Activated CD4-positive, alpha-beta T cell treated with anti-CD3 and anti-CD28 coated beads, Interleukin-2, amount 50 U/mL, for 24 hours (primary cell): ENCODE measurements around the gene AARSD1.
"Not testable (repeated sequence)": the region's sequence is repeated elsewhere in the genome, so short reads cannot be mapped to it uniquely, and the experiment has no call there.

Experiments
- DNase-seq, 2 donors: peaks; one replicate each; pipeline ENCODE4 v3.0.0-alpha.2; 2020; ENCODE audit warnings: low read depth in 1 of 2, low spot score in 1 of 2

Gene AARSD1

DNA sequence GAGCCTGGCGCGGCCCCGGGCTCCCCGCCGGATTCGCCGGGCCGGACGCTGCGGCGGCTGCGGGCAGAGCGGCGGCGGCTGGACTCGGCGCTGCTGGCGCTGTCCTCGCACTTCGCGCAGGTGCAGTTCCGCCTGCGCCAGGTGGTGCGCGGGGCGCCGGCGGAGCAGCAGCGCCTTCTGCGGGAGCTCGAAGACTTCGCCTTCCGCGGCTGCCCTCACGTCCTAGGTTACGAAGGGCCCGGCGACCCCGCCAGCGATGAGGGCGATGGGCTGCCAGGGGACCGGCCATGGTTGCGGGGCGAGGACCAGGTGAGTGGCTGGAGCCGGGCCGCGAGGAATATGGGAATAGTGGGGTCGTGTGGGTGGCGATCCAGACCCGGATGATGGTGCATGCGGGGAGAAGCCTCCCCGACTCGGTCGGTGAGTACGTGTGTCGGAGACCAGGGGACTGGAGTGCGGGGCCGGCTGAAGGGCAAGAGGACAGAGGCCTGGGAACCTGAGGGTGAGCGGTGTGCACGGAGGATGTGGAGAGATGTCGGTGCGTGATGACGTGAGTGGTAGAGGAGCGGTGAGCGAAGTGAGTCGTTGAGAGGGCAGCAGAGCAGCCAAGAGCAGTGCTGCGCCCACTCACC, 16.6 kb upstream of the AARSD1 start:
- peak; percentile 37 to 58 for DNase-seq

DNA sequence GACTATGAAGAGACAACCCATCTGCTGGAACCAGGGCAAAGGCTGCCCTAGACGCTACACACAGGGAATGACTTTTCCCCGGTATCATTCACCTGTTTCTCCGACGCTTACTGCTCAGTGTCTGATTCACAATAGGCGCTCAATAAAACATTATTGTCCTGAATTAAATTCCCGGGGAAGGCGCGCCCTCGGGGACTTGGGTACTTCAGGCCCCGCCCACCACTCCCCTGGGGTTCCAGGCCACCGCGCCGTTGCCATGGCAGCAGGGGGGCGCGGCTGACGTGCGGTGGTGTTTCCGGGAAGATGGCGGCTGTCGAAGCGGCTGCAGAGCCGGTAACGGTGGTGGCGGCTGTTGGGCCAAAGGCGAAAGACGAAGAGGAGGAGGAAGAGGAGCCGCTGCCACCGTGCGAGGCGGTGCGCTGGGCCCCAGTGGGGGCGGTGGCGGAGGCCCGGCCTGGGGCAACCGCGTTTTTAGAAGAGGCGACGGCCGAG, 16.1 kb upstream of the AARSD1 start, which contains the start of gene RUNDC1:
Gene RUNDC1 (plus strand): TSS at position 292 of the 492 bp plus-strand sequence. CDS start 12 bp downstream, at position 304.
- DNase-seq = peak; percentile 79 to 90

DNA sequence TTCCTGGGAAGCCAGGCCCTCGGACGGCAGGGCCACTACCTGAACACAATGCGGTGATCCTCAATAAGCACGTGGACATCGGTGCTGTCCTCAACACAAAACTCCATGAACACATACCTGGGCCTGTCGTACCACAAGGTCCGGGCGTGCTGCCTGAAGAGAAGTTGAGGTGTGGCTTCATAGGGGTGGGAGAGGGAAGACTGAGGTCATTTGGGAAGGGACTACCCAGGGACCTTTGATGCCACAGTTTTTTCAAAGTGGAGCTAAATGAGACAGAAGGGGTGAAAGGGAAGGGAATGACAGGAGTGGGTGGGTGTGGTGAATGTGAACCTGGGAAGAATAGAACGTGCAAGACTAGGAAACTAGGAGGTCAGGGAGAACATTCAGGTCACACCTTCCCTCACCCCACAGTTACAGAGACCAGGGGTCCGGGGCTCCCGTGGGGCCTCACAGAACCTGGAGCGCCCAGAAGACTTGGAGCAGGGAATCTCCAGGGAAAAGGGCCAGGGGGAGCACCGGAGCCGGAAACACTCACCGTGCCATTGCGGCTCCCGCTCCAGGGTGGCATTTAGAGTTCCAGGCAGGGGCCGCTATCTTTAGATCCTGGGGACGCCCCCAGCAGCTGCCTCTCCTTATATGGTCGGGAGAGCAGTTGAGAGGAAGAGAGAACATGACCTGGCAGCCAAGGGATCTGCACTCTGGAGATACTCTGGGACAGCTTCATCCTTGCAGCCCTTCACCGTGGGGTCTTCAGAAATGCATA, 15.4 kb upstream of the AARSD1 start, which contains the start of gene PTGES3L:
Gene PTGES3L (minus strand): TSS at position 570 of the 763 bp plus-strand sequence. CDS start 27 bp downstream, at position 543.
- no peak for DNase-seq

DNA sequence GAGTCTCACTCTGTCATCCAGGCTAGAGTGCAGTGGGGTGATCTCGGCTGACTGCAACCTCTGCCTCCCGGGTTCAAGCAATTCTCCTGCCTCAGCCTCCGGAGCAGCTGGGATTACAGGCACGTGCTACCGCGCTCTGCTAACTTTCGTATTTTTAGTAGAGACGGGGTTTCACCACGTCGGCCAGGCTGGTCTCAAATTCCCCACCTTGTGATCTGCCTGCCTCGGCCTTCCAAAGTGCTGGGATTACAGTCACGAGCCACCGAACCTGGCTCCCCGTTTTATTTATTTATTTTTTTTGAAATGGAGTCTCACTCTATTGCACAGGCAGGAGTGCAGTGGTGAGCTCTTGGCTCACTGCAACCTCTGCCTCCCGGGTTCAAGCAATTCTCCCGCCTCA, 11.4 kb upstream of the AARSD1 start:
- DNase-seq = not testable (repeated sequence)

DNA sequence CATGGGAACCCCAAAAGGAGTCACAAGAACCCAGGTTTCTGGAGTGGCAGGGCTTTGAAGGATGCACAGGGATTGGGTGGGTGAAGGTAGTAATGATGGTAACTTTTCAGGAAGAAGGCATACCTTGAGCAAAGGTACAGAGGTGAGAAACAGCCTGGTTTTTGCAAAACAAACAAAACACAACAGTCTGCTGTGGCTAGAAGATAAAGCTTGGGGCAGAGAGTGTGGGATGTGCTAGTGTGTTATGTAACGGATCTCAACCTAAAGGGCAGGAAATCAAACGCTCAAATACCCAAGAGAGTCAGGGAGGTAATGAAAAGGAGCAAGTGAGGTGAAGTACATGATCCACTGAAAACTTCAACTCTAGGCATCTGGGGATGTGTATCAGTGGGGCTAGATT, 11.0 kb upstream of the AARSD1 start:
- DNase-seq = no peak

DNA sequence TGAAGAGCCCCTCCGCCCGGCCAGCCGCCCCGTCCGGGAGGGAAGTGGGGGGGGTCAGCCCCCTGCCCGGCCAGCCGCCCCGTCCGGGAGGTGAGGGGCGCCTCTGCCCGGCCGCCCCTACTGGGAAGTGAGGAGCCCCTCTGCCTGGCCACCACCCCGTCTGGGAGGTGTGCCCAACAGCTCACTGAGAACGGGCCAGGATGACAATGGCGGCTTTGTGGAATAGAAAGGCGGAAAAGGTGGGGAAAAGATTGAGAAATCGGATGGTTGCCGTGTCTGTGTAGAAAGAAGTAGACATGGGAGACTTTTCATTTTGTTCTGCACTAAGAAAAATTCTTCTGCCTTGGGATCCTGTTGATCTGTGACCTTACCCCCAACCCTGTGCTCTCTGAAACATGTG, 9.1 kb upstream of the AARSD1 start:
- not testable (repeated sequence) for DNase-seq

DNA sequence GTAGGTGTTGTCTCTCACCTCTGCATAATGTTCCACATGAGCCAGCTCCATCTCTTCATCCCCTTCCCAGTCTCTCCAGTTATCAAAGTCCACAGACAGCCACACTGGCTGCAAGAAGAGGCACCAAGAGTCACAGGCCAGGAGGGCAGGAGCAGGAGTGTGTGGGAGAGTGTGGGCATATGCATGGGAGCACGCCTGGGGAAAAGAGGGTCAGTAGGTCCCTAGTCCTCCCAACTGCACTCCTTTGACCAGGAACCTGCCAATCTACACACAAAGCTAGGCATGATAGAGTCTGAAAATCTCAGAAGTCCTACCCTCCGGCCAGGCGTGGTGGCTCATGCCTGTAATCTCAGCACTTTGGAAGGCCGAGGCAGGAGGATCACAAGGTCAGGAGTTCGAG, 7.3 kb upstream of the AARSD1 start:
- no peak for DNase-seq

DNA sequence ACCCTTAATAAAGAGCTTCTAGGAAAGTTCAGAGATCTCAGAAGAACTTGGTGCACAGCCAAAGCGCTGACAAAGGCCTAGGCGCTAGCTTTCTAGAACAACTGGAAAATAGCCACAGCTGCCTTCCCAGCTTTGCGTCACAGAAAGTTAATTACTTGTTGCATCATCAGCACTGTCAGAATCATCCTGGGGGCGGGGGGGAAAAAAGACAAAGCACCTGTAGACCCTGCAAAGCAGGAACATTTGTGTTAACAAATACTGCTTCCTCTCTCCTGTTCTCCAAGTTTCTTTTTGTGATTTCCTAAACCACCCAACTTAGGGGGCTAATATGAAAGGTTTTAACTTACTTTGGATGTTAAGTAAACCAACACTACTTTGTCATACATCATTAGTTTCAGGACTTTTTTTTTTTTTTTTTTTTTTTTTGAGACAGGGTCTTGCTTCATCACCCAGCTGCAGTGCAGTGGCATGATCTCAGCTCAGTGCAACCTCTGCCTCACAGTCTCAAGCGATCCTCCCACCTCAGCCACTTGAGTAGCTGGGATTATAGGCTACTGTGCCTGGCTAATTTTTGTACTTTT, 4.8 kb upstream of the AARSD1 start:
- no peak for DNase-seq

DNA sequence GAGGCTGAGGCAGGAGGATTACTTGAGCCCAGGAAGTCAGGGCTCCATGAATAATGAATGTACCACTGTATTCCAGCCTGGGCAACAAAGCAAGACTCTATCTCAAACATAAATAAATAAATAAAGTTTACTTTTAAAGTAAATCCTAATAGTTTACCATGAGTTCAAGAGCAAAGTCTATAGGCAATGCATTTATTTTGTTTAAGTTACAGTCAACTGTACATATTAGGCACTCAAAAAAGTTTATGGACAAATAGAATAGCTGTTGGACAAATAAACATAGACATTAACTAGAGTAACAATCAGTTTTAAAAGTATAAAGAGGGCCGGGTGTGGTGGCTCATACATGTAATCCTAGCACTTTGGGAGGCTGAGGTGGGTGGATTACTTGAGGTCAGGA, 3.7 kb upstream of the AARSD1 start:
- no peak for DNase-seq

DNA sequence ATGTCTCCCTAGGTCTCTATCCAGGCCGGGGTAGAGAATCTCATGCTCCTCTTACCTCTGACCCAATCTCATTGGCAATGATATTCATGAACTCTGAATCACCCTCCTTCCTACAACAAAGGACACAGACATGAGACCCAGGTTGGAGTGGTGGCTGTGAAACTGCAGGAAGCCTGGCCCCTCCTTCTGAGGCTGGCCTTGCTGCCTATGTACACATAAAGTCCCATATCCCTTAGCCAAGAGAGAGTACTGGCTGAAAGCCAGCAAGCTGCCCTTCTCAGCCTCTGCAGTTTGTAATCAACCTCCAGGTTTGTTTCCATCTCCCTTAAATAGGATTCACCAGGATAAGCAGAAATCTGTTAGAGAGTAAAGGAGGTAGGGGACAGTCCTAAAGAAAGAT, 10.6 kb downstream of the AARSD1 start:
- DNase-seq = no peak

DNA sequence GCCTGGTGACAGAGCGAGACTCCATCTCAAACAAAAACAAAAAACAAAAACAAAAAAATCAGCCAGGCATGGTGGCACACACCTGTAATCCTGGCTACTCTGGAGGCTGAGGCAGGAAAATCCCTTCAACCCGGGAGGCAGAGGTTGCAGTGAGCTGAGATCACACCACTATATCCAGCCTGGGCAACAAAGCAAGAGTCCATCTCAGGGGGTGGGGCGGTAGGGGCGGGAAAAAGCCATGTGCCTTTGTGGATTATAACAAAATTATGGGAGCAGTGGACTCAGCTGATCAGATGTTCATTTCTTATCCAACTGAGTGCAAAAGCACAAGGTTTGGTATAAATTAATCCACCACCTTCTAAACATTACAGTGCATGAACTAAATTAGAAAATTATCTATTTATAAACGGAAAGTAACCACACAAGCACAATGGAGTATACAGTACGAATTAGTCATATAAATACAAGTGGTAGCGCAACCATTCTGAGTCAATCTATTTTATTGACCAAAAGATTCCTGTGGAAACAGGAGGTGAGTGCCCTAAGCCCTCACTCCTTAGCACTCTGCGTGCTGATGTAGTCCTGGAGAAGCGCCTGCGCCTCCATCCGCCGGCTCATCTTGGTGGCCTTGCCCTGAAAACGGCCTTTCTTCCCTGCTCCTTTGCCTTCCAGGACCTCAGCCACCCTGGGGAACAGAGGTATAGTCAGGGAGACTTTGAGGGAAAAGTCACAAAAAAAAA, 14.0 kb downstream of the AARSD1 start:
- no peak for DNase-seq

DNA sequence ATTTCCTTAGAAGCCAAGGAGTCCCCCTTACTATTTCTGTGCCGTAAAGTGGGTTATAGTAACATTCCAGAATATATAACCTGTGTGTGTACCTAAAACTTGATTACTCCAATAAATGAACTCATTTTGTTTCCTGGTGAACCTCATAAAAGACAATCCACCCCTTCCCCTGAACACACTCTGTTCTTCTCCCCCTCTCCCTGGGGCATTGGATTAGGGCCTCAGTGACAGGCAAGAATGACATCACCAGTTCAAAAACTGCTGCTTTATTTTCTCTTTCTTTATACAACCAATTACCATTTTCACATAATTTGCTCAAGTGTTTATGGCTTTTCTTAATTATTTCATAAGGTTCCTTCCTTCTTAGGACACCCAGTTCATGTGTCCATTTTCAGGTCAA, 17.4 kb downstream of the AARSD1 start:
- no peak for DNase-seq

DNA sequence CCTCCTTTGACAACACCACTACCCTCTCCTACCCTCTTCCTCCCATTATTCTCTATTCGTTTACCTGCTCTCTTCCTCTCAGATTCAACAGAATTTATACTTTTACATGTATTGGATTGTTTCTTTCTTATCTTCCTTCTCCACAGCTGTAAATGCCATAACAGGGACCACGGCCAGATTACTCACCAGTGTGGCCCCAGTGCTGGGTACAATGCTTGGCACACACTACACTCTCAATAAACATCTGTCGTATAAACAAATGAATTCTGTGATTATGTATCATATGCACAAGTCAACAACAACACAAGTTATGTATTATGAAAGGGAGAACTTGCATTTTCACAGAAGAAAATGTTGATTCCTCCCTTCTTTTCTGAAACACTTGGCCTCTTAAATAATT, 20.0 kb downstream of the AARSD1 start:
- no peak for DNase-seq

DNA sequence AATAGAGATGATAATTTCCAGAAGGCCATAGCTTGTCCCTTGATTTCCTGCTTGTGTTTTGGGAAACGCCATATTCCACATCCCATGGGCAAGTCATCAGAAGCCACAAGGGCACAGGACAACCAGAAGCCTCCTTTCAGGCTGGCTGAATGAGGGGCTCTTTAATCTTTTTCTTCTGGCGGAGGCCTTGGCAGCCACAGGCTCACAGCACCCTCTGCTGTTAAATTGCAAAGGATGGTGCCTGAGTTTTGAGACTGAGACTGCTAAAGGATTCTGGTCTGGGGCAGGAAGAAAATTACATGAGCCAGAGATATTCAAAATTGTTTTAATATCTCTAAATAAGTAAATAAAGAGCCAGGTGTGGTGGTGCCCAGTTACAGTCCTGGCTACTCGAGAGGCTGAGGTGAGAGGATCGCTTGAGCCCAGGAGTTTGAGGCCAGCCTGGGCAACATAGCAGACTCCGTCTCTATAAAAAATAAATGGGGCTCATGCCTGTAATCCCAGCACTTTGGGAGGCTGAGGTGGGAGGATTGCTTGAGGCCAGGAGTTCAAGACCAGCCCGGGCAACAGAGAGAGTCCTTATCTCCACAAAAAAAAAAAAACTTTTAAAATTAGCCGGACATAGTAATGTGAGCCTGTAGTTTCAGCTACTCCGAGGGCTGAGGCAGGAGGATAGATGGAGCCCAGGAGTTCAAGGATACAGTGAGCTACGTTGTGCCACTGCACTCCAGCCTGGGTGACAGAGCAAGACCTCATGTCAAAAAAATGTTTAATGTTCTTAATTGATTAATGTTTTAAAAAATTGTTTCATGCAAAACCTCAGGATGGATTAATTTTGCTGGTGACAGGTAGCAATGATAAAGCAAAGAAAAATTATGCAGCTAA, 26.3 kb downstream of the AARSD1 start:
- DNase-seq = no peak

DNA sequence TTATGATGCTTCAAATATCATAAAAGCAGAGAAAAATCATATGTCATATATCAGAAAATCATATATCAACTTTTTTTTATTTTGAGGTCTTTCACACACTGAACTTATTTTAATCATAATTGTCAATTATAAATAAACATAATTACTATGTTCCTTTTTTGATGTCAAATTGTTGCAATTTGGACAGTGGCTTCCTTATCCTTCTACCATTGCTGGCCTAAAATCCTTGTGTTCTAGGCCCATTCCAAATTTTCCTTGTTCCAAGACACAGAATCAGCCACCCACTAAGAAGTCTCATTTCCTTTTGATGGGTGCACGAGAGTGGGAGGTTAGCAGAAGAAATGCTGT, 34.8 kb downstream of the AARSD1 start:
- DNase-seq = no peak

DNA sequence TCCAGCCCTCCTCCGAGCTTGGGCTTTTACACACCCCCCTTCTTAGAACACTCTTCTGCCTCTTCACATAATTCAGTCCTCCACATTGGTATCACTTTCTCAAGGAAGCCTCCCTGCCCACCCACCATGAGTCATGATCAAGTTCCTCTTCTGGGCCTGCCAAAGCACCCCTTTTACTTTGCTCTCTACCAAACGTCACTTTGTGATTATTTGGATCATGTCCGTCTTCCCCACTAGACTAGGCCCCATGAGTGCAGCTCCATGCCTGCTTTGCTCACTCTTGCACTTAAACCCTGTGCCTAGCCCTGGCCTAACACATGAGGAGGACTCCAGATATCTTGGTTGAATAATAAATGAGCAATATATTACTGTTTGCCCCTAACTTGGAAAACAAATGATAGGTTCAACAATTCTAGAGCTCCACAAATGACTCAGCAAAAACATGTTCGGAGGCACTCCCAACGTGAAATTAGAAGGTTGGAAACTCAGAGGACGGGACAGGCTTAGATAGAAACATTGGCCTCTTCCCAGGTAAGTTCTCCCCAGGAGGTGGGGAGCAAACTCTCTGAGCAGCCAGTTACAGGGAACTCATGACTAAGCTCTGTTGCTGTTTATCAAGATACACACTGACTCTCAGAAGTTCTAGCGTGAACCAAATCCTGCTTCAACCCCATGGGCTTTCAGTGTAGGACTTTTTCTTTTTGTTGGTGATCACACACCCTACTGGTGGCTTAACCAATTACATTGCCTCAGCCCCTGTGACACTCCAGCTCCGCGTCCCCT, 35.3 kb downstream of the AARSD1 start:
- DNase-seq = peak; percentile 3 to 12

DNA sequence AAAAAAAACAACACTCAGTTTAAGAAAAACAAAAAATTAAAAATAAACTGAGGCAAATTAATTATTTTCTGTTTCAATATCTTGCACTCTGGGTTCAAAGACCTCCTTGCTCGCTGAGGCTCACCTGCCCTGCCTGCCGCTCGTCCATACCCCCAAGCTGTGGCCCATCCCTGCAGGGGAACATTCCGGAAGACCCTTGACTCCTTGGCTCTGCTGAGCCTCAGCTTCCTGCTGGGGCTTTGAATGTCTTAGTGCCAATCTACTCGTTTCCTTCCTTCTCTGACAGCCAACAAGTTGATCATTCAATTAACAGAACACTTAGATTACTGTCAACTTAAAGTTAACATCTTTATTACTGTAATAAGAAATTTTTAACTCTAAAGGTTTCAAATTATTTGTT, 39.4 kb downstream of the AARSD1 start:
- DNase-seq = no peak

DNA sequence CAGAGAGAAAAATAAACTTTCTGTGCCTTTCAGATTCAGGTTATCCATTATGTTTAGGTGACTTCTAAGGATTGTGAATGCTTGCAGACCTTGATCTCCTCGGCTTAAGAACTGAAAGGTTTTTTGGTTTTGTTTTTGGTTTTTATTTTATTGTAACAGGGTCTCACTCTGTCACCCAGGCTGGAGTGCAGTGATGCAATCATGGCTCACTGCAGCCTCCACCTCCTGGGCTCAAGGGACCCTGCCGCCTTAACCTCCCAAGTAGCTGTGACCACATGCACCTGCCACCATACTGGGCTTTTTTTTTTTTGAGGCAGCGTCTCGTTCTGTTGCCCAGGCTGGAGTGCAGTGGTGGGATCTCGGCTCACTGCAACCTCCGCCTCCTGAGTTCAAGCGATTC, 40.8 kb downstream of the AARSD1 start:
- DNase-seq = not testable (repeated sequence)

DNA sequence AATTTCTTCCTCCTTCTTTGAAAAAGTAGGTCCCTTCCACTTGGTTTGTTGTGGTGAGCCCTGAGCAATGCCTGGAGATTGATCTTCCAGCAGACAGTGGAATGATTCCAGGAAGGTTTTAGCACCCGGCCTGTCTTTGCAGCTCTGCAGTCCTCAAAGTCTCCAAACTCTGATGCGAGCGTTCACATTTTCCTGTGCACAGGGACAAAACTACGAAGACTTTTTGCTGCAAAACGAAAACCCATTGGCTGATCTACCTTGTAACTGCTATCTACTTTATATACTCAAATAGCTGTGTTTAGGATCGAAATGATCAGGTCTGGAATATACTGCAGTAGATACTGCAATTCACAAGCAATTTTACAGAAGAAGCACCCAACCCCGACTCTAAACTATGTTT, 42.0 kb downstream of the AARSD1 start:
- DNase-seq = no peak

DNA sequence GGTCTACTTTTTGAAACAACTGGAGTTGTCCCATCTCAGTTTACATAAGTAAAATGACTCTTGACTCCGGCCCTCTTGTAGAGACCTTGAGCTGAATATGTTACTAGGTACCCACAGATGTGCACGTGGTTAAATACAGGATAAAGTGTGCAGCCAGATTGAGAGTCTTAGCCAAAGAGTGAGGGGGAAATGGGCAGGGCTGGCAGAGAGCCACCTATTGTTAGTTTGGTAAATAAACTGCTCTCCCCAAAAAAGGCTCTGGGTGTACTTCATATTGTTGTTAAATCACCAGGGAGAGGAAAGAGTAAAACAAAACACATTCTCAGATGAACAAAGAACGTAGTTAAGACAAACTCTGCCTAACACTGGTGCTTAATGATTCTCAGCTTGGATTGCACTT, 43.3 kb downstream of the AARSD1 start:
- DNase-seq = no peak
